ENCODE measurements around the gene NDP. TPM values are rescaled to one million over a fixed set of nuclear protein-coding genes. Genes with fewer than 3 reads are reported as not detected.

Gene NDP
- total RNA-seq, 1 donor = 0.36 TPM

DNA sequence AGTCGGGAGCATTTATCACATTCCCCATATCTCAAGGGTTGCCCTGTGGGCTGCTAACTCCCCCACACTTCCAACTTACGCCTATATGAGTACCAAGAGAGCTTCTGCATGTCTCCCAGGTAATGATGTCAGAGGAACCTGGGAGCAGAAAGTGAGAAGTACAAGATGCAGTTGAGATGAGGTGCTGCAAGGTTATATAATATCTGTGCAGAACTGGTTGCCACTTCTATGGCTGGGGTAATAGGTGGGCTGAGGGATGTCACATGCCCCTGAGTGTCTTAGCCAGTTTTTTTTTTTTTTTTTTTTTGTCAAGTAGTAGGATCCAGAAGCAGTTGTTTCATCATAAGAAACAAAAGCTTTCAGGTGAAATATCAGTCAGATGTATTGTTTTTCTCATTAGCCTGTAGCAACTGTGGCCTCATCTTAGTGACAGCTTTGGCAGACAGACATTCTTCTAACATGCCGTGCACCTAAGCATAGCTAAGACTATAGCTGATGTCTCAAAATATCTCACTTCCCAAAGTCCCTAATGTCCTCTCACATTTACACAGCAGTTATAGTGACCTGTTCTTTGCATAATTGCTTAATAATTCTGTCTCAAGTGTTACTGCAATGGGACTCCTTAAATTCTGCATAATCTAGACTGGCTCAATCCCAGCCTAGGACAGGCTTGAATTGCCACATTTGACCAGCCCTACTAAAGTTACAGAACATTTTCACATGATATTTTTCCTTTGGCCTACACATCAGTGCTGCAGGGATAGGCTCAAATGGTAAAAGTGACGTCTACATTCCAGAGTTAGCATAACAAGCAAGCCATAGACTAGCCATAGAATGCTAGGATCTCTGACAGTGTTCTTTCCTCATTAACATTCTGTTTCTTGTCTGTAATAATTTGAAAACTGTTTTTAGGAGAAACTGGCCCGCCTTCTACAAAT, 73.0 kb downstream of the NDP start:
- Histone ChIP-seq H3K27me3 (ENCODE audit: insufficient read depth, low read length) (peaks cover 23% of the 10 kb centered on the region), H3K79me2 (ENCODE audit: insufficient read depth, low read length) (no peaks in the 10 kb centered on the region), H3K36me3 (ENCODE audit: insufficient read depth, low read length) (no peaks in the 10 kb centered on the region), H3K4me2 (ENCODE audit: insufficient read depth, low read length) (no peak overlapping the region), H3K27ac (ENCODE audit: low read depth, low read length) (no peak overlapping the region), H3K9me3 (ENCODE audit: low read depth, low read length) (no peaks in the 10 kb centered on the region), H4K20me1 (ENCODE audit: insufficient read depth, low read length) (no peaks in the 10 kb centered on the region), H3K4me1 (ENCODE audit: insufficient read depth, low read length) (no peaks in the 10 kb centered on the region), H2AFZ (ENCODE audit: low read length) (no peak overlapping the region), H3K4me3 (ENCODE audit: insufficient read depth, low read length) (no peak overlapping the region)
- TF ChIP-seq, protein P1, sequence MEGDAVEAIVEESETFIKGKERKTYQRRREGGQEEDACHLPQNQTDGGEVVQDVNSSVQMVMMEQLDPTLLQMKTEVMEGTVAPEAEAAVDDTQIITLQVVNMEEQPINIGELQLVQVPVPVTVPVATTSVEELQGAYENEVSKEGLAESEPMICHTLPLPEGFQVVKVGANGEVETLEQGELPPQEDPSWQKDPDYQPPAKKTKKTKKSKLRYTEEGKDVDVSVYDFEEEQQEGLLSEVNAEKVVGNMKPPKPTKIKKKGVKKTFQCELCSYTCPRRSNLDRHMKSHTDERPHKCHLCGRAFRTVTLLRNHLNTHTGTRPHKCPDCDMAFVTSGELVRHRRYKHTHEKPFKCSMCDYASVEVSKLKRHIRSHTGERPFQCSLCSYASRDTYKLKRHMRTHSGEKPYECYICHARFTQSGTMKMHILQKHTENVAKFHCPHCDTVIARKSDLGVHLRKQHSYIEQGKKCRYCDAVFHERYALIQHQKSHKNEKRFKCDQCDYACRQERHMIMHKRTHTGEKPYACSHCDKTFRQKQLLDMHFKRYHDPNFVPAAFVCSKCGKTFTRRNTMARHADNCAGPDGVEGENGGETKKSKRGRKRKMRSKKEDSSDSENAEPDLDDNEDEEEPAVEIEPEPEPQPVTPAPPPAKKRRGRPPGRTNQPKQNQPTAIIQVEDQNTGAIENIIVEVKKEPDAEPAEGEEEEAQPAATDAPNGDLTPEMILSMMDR (IDR thresholded peaks at IDR 0.05; ENCODE audit: extremely low read depth, low read depth, low read length) = no peak
- no peak for DNase-seq (ENCODE audit: insufficient read length, low spot score, missing footprints)

Other genes with a start within 250 kb of the NDP start
- 0.29 and 0.72 TPM in 2 replicates for gene MAOB, start 90.9 kb downstream of the NDP start, total RNA-seq